ENCODE results near the gene TRIO. TPM values are rescaled to one million over a fixed set of nuclear protein-coding genes. Genes with fewer than 3 reads are reported as not detected.

The TRIO gene
- total and polyA plus RNA-seq, 2 of the 8 experiments (the other 6 are each of a cell fraction or from before 2014, with no cell fraction given) = 35.1 to 69.1 TPM

DNA sequence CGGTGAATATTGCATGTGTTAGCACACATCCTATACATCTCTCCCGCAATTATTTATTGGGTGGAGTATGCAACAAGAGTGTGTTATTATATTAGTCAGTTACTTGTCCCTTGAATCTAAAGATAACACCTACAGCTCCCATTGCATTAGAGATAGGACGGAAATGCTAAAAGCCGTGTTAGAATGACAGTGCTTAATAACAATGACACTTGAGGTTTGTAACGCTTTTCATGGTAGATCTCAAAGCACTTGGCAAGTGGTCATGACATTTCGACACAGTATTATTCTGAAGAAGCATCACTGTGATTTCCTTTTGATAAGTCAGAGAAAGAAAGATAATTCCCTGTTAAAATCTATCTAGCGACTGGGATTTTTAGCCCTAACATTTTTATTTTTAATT is 33.4 kb upstream of the TRIO start:
- no peak overlapping the region for H3K4me2 ChIP-seq (ENCODE audit: insufficient read depth in 1 of 2, low read depth in 2 of 2, low read length in 2 of 2)
- 85% methylated on average over 7 of the region's 7 CpGs; no CpG with 5 or more reads in 1 of the 2 experiments for WGBS, 2 experiments (ENCODE audit: extremely low coverage in 1 of 2, insufficient coverage in 1 of 2, insufficient read length in 1 of 2, insufficient replicate concordance in 2 of 2, low coverage in 1 of 2, low lambda C conversion rate in 2 of 2, missing lambda C conversion rate in 1 of 2)

More for the DNA sequence above, 33.4 kb upstream of the TRIO start:
- ChIA-PET POLR2A (ENCODE audit: partially characterized antibody) (no interaction called here), CTCF (ENCODE audit: partially characterized antibody) (interaction anchor here (0.5 to 6.8 kb wide), 14 partner anchors 12 to 567 kb away, joined by 3 to 57 read pairs (median 4); partner anchors contain the start of gene TRIO)
- no peak overlapping the region for H3K14ac ChIP-seq (ENCODE audit: insufficient read length)
- no peak overlapping the region for H2BK12ac ChIP-seq (ENCODE audit: low read depth, low read length)
- H2AK5ac ChIP-seq (ENCODE audit: low read depth, low read length) = no peak overlapping the region
- no peaks in the 10 kb centered on the region for H3K79me1 ChIP-seq (ENCODE audit: low read depth, low read length)
- no peak overlapping the region for H2BK20ac ChIP-seq (ENCODE audit: low read length)
- no peak overlapping the region for H4K91ac ChIP-seq (replicated peaks; ENCODE audit: insufficient read length, low read length)
- no peaks in the 10 kb centered on the region for H3K23me2 ChIP-seq (ENCODE audit: low read depth, low read length)
- DNase-seq (ENCODE audit: low read depth in 1 of 2, low spot score in 2 of 2) (no peak), FAIRE-seq (no peak)
- no peak overlapping the region for H3K4ac ChIP-seq (replicated peaks; ENCODE audit: insufficient read length, low read depth, low read length)
- H3K4me1 ChIP-seq (replicated peaks in 1 of 4; ENCODE audit: control insufficient read depth in 3 of 4, insufficient read depth in 4 of 4, low read length in 3 of 4) = peaks cover 2 to 4% (median 3%) of the 10 kb centered on the region in 4 experiments; a peak in 5 of 7 replicates
- TF ChIP-seq TAF7 (optimal IDR thresholded peaks at IDR 0.05; ENCODE audit: borderline replicate concordance, low read depth, low read length) (no peak), SRF (IDR thresholded peaks at IDR 0.05; ENCODE audit: low read depth, low read length) (no peak), SP2 (IDR thresholded peaks at IDR 0.05; ENCODE audit: low read length) (no peak), BRCA1 (IDR thresholded peaks at IDR 0.05; ENCODE audit: low read depth, low read length) (no peak), MAFK (IDR thresholded peaks at IDR 0.05; ENCODE audit: low read depth, low read length) (no peak), EGR1 (IDR thresholded peaks at IDR 0.05; ENCODE audit: borderline replicate concordance, low read depth, low read length) (no peak), FOSL1 (IDR thresholded peaks at IDR 0.05; ENCODE audit: insufficient read depth, low read depth, low read length) (no peak), GTF2F1 (IDR thresholded peaks at IDR 0.05; ENCODE audit: borderline replicate concordance, low read depth, low read length) (no peak), SP1 (IDR thresholded peaks at IDR 0.05; ENCODE audit: low read depth, low read length) (no peak), PHF8 (conservative IDR thresholded peaks at IDR 0.05; ENCODE audit: low read depth, low read length) (no peak), SAP30 (IDR thresholded peaks at IDR 0.05; ENCODE audit: insufficient read depth, insufficient replicate concordance, low read length) (no peak), RAD21 (IDR thresholded peaks at IDR 0.05 in 1 of 2, conservative IDR thresholded peaks at IDR 0.05 in 1 of 2; ENCODE audit: low read depth in 2 of 2, low read length in 2 of 2) (no peak), CHD2 (IDR thresholded peaks at IDR 0.05; ENCODE audit: low read length) (no peak), CEBPB (IDR thresholded peaks at IDR 0.05; ENCODE audit: low read depth, low read length) (no peak), SIN3A (conservative IDR thresholded peaks at IDR 0.05 in 1 of 2, IDR thresholded peaks at IDR 0.05 in 1 of 2; ENCODE audit: low read depth in 1 of 2, low read length in 2 of 2) (no peak)
- H3K27me3 ChIP-seq (replicated peaks in 1 of 4; ENCODE audit: control insufficient read depth in 3 of 4, extremely low read depth in 1 of 4, insufficient read depth in 3 of 4, low read length in 3 of 4) = no peaks in the 10 kb centered on the region; a peak in 2 of 7 replicates
- no peaks in the 10 kb centered on the region for H3K36me3 ChIP-seq (ENCODE audit: control insufficient read depth in 2 of 4, insufficient read depth in 4 of 4, low read length in 3 of 4)
- H3K4me3 ChIP-seq (ENCODE audit: extremely low read depth in 1 of 4, insufficient read depth in 2 of 4, low read depth in 3 of 4, low read length in 4 of 4) = no peak overlapping the region
- H4K20me1 ChIP-seq (replicated peaks in 1 of 2; ENCODE audit: control insufficient read depth in 1 of 2, insufficient read depth in 2 of 2, low read length in 2 of 2) = no peaks in the 10 kb centered on the region
- H2BK120ac ChIP-seq (replicated peaks; ENCODE audit: low read depth, low read length) = no peak overlapping the region
- H4K8ac ChIP-seq (ENCODE audit: extremely low read depth, insufficient read depth, low read length) = no peak overlapping the region
- no peak overlapping the region for H4K5ac ChIP-seq (ENCODE audit: insufficient read length, low read depth, low read length)
- H2AFZ ChIP-seq (ENCODE audit: low read length) = no peak overlapping the region
- no peak overlapping the region for H3K27ac ChIP-seq (ENCODE audit: low read depth, low read length)
- no peak overlapping the region for H3K23ac ChIP-seq (ENCODE audit: insufficient read length)
- H3K9me3 ChIP-seq (ENCODE audit: insufficient read depth in 2 of 2, low read depth in 1 of 2, low read length in 1 of 2) = no peaks in the 10 kb centered on the region
- H2BK15ac ChIP-seq (ENCODE audit: low read length) = no peak overlapping the region
- no peak overlapping the region for H2BK5ac ChIP-seq (ENCODE audit: low read depth, low read length)
- no peaks in the 10 kb centered on the region for H3K79me2 ChIP-seq (ENCODE audit: control insufficient read depth in 1 of 2, insufficient read depth in 2 of 2, low read length in 2 of 2)
- H3K9ac ChIP-seq (replicated peaks in 1 of 4; ENCODE audit: extremely low read depth in 1 of 4, low read depth in 3 of 4, low read length in 3 of 4) = no peak overlapping the region
- H3K18ac ChIP-seq (ENCODE audit: extremely low read depth, low read length) = no peak overlapping the region
- no peak overlapping the region for H3K56ac ChIP-seq (replicated peaks; ENCODE audit: insufficient read length, low read depth, low read length)
